CD14-positive monocyte (primary cell): ENCODE data around the gene DNAH9. TPM values are rescaled to one million over a fixed set of nuclear protein-coding genes. Genes with fewer than 3 reads are reported as not detected.

Source experiments
- DNase-seq, 3 donors: peaks; one replicate each; pipeline ENCODE4 v3.0.0-alpha.2; 2011 to 2022
- H2AFZ ChIP-seq: 2 replicates; pipeline ENCODE4 v1.6.0; 2012; ENCODE audit warnings: mild to moderate bottlenecking, low read depth, low read length, inconsistent platforms; ENCODE audit not compliant: insufficient read depth, poor library complexity, severe bottlenecking
- H3K27ac ChIP-seq, 2 donors: 1 replicate in 1 of 2; 2 replicates in 1 of 2; pipeline ENCODE4 v1.5.1; 2012 to 2013; ENCODE audit warnings: low read length in 2 of 2, control low read depth in 1 of 2, inconsistent platforms in 1 of 2, low read depth in 1 of 2, mild to moderate bottlenecking in 1 of 2
- H3K27me3 ChIP-seq, 2 donors: one replicate each; pipeline versions ENCODE4 v1.6.0 to v1.6.1; 2011 to 2013; ENCODE audit warnings: low read length in 2 of 2; ENCODE audit not compliant: control insufficient read depth in 2 of 2, insufficient read depth in 2 of 2
- H3K36me3 ChIP-seq, 2 donors: replicated peaks in 1 of 2; 1 replicate in 1 of 2; 2 replicates in 1 of 2; pipeline versions ENCODE4 v1.5.1 to v1.6.1; 2012 to 2013; ENCODE audit warnings: low read length in 2 of 2, control low read depth in 1 of 2, inconsistent platforms in 1 of 2, mild to moderate bottlenecking in 1 of 2; ENCODE audit not compliant: insufficient read depth in 2 of 2, control insufficient read depth in 1 of 2
- H3K4me1 ChIP-seq, 2 donors: 1 replicate in 1 of 2; 2 replicates in 1 of 2; pipeline versions ENCODE4 v1.5.1 to v1.6.1; 2012 to 2013; ENCODE audit warnings: low read length in 2 of 2, control low read depth in 1 of 2, inconsistent platforms in 1 of 2, mild to moderate bottlenecking in 1 of 2, moderate library complexity in 1 of 2; ENCODE audit not compliant: insufficient read depth in 2 of 2, control insufficient read depth in 1 of 2
- H3K4me2 ChIP-seq: replicated peaks from 2 replicates; pipeline ENCODE3; 2012; ENCODE audit warnings: low read length, moderate library complexity, mild to moderate bottlenecking; ENCODE audit not compliant: poor library complexity, severe bottlenecking; ENCODE audit errors: extremely low read depth
- H3K4me3 ChIP-seq, 3 experiments: fragments of 200-600 bp in 1 of 3; sonication (generic) in 1 of 3; replicated peaks in 1 of 3; 1 replicate in 2 of 3; 2 replicates in 1 of 3; pipeline ENCODE4 v1.5.1; 2011 to 2013; ENCODE audit warnings: low read length in 3 of 3, mild to moderate bottlenecking in 3 of 3, control low read depth in 2 of 3, low read depth in 2 of 3, inconsistent platforms in 1 of 3, moderate library complexity in 1 of 3
- H3K79me2 ChIP-seq: 2 replicates; pipeline ENCODE4 v1.6.0; 2012; ENCODE audit warnings: mild to moderate bottlenecking, control low read depth, inconsistent platforms, low read length, moderate library complexity; ENCODE audit not compliant: insufficient read depth
- H3K9ac ChIP-seq: 2 replicates; pipeline ENCODE4 v1.6.0; 2017; ENCODE audit warnings: low read length, mild to moderate bottlenecking; ENCODE audit not compliant: insufficient read depth, poor library complexity, severe bottlenecking
- H3K9me3 ChIP-seq, 2 donors: replicated peaks in 1 of 2; 1 replicate in 1 of 2; 2 replicates in 1 of 2; pipeline versions ENCODE4 v1.5.1 to v1.6.1; 2012 to 2013; ENCODE audit warnings: low read length in 2 of 2, control low read depth in 1 of 2; ENCODE audit not compliant: control insufficient read depth in 1 of 2, insufficient read depth in 1 of 2
- H4K20me1 ChIP-seq: 2 replicates; pipeline ENCODE4 v1.6.0; 2012; ENCODE audit warnings: mild to moderate bottlenecking, low read length, control low read depth, moderate library complexity; ENCODE audit not compliant: insufficient read depth
- H3K27ac Mint-ChIP-seq, 7 donors: one replicate each; pipeline ENCODE4 v1.8.0; 2020; ENCODE audit warnings: mild to moderate bottlenecking in 7 of 7, mixed read lengths in 7 of 7, moderate library complexity in 6 of 7, inconsistent platforms in 2 of 7
- H3K27me3 Mint-ChIP-seq, 3 donors: one replicate each; pipeline ENCODE4 v1.8.0; 2021 to 2022; ENCODE audit warnings: low read depth in 3 of 3, mild to moderate bottlenecking in 3 of 3, mixed read lengths in 3 of 3, moderate library complexity in 3 of 3, inconsistent platforms in 1 of 3
- H3K36me3 Mint-ChIP-seq, 2 donors: one replicate each; pipeline ENCODE4 v1.8.0; 2020; ENCODE audit warnings: mixed read lengths in 2 of 2, inconsistent platforms in 1 of 2, mild to moderate bottlenecking in 1 of 2
- H3K4me1 Mint-ChIP-seq: one replicate; pipeline ENCODE4 v1.8.0; 2020; ENCODE audit warnings: mild to moderate bottlenecking, mixed read lengths
- H3K4me3 Mint-ChIP-seq, 2 donors: one replicate each; pipeline ENCODE4 v1.8.0; 2020; ENCODE audit warnings: mild to moderate bottlenecking in 2 of 2, mixed read lengths in 2 of 2, moderate library complexity in 1 of 2
- H3K9me3 Mint-ChIP-seq, 7 donors: one replicate each; pipeline ENCODE4 v1.8.0; 2020 to 2022; ENCODE audit warnings: mixed read lengths in 7 of 7, mild to moderate bottlenecking in 6 of 7, moderate library complexity in 6 of 7, inconsistent platforms in 2 of 7
- WGBS: methylation state at CpG from one replicate; pipeline ENCODE4 v1.1.5; 2013; ENCODE audit warnings: missing lambda C conversion rate; ENCODE audit not compliant: insufficient coverage; 5-methylcytosine and 5-hydroxymethylcytosine counted together
- intact Hi-C, 2 donors: fragments of 100-400 bp; cut with micrococcal nuclease; formaldehyde crosslinking; loops; one replicate each; pipeline versions ENCODE4 v1.15.0 to v1.15.1; 2023
- polyA plus RNA-seq, 3 donors: library from polyadenylated mRNA; depleted of rRNA in 1 of 3; unstranded in 2 of 3; stranded (reverse) in 1 of 3; fragments of 300-500 nt in 2 of 3; fragments of >200 nt in 1 of 3; fragmentation: Illumina TruSeq in 2 of 3; gene quantifications; 1 replicate in 2 of 3; 2 replicates in 1 of 3; pipeline ENCODE4 v1.2.3, GENCODE V29; 2012 to 2021
- TF ChIP-seq, protein P1 (sequence below): fragments of 200-600 bp; IDR thresholded peaks from one replicate; pipeline ENCODE4 v1.8.0; 2022; ENCODE audit warnings: antibody characterized with exemption, mild to moderate bottlenecking

The DNAH9 gene
- polyA plus RNA-seq, 3 donors, result not detected

DNA sequence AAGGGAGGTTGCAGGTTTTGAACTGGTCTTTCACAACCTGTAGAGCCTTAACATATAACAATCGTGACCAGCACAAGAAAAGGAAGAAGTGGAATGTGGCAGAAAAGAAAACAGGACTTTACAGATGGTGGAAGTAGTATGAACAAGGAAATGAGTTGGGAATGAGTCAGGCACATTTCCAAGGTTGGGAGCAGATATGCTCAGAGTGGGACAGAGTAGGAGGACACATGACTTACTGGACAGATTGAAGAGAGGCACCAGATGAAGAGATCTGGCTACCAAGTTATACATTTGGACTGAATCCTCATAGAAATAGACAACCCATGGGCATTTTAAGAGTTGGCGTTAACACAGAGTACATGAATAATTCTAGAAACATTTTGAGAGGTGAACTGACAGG lies 303.7 kb downstream of the DNAH9 start:
- Mint-ChIP-seq H3K36me3 (no peaks in the 10 kb centered on the region), H3K9me3 (peaks cover 13 to 45% (median 28%) of the 10 kb centered on the region in 7 donors), H3K27ac (no peak overlapping the region), H3K4me3 (no peak overlapping the region), H3K27me3 (peaks cover 0 to 1% (median 0%) of the 10 kb centered on the region in 3 donors), H3K4me1 (no peaks in the 10 kb centered on the region)
- H3K4me1 ChIP-seq, result no peaks in the 10 kb centered on the region
- no peak overlapping the region for H3K27ac ChIP-seq
- H3K79me2 ChIP-seq, result no peaks in the 10 kb centered on the region
- intact Hi-C loops, result no loop called here
- no peak overlapping the region for H3K4me2 ChIP-seq
- H3K36me3 ChIP-seq, result no peaks in the 10 kb centered on the region
- no peak overlapping the region for H3K9ac ChIP-seq
- no peak overlapping the region for H3K4me3 ChIP-seq
- H3K27me3 ChIP-seq, result no peaks in the 10 kb centered on the region
- no peak overlapping the region for H2AFZ ChIP-seq
- WGBS, result no CpG with 5 or more reads among the region's 2 CpGs
- no peak for DNase-seq
- peaks cover 13 to 18% of the 10 kb centered on the region in 2 donors for H3K9me3 ChIP-seq
- TF ChIP-seq, protein P1, sequence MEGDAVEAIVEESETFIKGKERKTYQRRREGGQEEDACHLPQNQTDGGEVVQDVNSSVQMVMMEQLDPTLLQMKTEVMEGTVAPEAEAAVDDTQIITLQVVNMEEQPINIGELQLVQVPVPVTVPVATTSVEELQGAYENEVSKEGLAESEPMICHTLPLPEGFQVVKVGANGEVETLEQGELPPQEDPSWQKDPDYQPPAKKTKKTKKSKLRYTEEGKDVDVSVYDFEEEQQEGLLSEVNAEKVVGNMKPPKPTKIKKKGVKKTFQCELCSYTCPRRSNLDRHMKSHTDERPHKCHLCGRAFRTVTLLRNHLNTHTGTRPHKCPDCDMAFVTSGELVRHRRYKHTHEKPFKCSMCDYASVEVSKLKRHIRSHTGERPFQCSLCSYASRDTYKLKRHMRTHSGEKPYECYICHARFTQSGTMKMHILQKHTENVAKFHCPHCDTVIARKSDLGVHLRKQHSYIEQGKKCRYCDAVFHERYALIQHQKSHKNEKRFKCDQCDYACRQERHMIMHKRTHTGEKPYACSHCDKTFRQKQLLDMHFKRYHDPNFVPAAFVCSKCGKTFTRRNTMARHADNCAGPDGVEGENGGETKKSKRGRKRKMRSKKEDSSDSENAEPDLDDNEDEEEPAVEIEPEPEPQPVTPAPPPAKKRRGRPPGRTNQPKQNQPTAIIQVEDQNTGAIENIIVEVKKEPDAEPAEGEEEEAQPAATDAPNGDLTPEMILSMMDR, result no peak
- H4K20me1 ChIP-seq, result no peaks in the 10 kb centered on the region

DNA sequence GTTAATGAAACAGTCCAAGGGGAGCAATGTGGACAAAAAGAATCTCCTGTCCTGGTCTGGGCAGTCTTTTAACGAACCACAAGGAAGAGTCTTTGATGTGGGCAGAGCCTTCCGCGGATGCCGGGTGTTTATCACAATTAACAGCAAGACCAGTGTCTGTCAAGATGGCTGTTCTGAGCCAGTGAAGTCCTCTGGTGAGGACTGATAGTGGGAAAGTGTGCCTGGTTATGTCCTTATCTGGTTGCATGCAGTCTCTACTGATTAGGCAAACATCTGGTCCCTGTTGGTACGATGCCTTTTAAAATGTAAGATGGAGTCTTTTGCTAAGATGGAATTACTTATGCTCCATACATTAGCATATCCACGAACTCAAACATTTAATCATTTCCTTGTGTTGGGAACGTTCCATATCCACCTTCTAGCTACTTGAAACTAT lies 310.5 kb downstream of the DNAH9 start:
- Mint-ChIP-seq H3K4me3 (no peak overlapping the region), H3K36me3 (no peaks in the 10 kb centered on the region), H3K9me3 (peaks cover 14 to 31% (median 21%) of the 10 kb centered on the region in 7 donors), H3K4me1 (no peaks in the 10 kb centered on the region), H3K27me3 (peaks cover 0 to 1% (median 0%) of the 10 kb centered on the region in 3 donors), H3K27ac (no peak overlapping the region)
- H3K4me3 ChIP-seq, result no peak overlapping the region
- no peaks in the 10 kb centered on the region for H3K27me3 ChIP-seq
- H2AFZ ChIP-seq, result no peak overlapping the region
- intact Hi-C loops, result no loop called here
- no peak overlapping the region for H3K27ac ChIP-seq
- no peaks in the 10 kb centered on the region for H3K79me2 ChIP-seq
- H3K9me3 ChIP-seq, result peaks cover 9 to 14% of the 10 kb centered on the region in 2 donors
- H3K4me2 ChIP-seq, result no peak overlapping the region
- H4K20me1 ChIP-seq, result no peaks in the 10 kb centered on the region
- TF ChIP-seq, protein P1, result no peak
- DNase-seq, result no peak
- no peak overlapping the region for H3K9ac ChIP-seq
- H3K4me1 ChIP-seq, result no peaks in the 10 kb centered on the region
- H3K36me3 ChIP-seq, result no peaks in the 10 kb centered on the region
- 29% methylated on average over 4 of the region's 7 CpGs for WGBS
